HepG2 (cell line): ENCODE results near the gene SFMBT1. TPM values are rescaled to one million over a fixed set of nuclear protein-coding genes. Genes with fewer than 3 reads are reported as not detected.

Experiments
- ARNT ChIP-seq: fragments of 450-650 bp; IDR thresholded peaks from 2 replicates; pipeline ENCODE4 v1.6.1; 2017
- CCDC6 ChIP-seq: sonication (generic); formaldehyde crosslinking; IDR thresholded peaks from 2 replicates; pipeline ENCODE4 v1.8.1; 2022; ENCODE audit warnings: mild to moderate bottlenecking, missing genetic modification reagents, moderate library complexity
- POLR2G ChIP-seq: fragments of 200-400 bp; formaldehyde crosslinking; IDR thresholded peaks from 2 replicates; pipeline ENCODE4 v1.6.1; 2018; ENCODE audit warnings: mild to moderate bottlenecking, low read depth, low read length, moderate library complexity
- SAP130 ChIP-seq: IDR thresholded peaks from 2 replicates; pipeline ENCODE4 v1.6.1; 2016; ENCODE audit warnings: low read depth
- TBP ChIP-seq: sonication (generic); formaldehyde crosslinking; IDR thresholded peaks from 2 replicates; pipeline ENCODE4 v1.5.0; 2020; ENCODE audit warnings: missing genetic modification reagents
- THYN1 ChIP-seq: sonication (generic); formaldehyde crosslinking; IDR thresholded peaks from 2 replicates; pipeline ENCODE4 v1.8.1; 2023; ENCODE audit warnings: low read depth, mild to moderate bottlenecking, moderate library complexity, missing genetic modification reagents, borderline replicate concordance
- ZFP41 ChIP-seq: sonication (generic); formaldehyde crosslinking; IDR thresholded peaks from 2 replicates; pipeline ENCODE4 v1.4.0; 2020; ENCODE audit warnings: mild to moderate bottlenecking, missing genetic modification reagents, borderline replicate concordance
- ZFX ChIP-seq: sonication (generic); formaldehyde crosslinking; IDR thresholded peaks from 2 replicates; pipeline ENCODE4 v1.4.0; 2020; ENCODE audit warnings: mild to moderate bottlenecking, low read depth, missing genetic modification reagents, moderate library complexity
- ZFYVE20 ChIP-seq: sonication (generic); formaldehyde crosslinking; IDR thresholded peaks from 2 replicates; pipeline ENCODE4 v1.8.0; 2023; ENCODE audit warnings: low read depth, mild to moderate bottlenecking, moderate library complexity, missing genetic modification reagents, borderline replicate concordance
- ZNF17 ChIP-seq: sonication (generic); formaldehyde crosslinking; IDR thresholded peaks from 2 replicates; pipeline ENCODE4 v1.5.0; 2020; ENCODE audit warnings: mild to moderate bottlenecking, missing genetic modification reagents
- ZNF468 ChIP-seq: sonication (generic); formaldehyde crosslinking; IDR thresholded peaks from 2 replicates; pipeline ENCODE4 v1.8.0; 2022; ENCODE audit warnings: mild to moderate bottlenecking, moderate library complexity, missing genetic modification reagents
- polyA plus RNA-seq, 8 experiments: library from polyadenylated mRNA; depleted of rRNA in 3 of 8; stranded (reverse) in 7 of 8; unstranded in 1 of 8; fragments of >200 nt; fragmentation: Illumina TruSeq in 4 of 8; extraction: Trizol in 4 of 8; gene quantifications; 2 replicates each; pipeline versions ENCODE4 v1.2.1 to v1.2.3, GENCODE V29; 2011 to 2016; ENCODE audit warnings: low read depth in 4 of 8, missing spikeins in 1 of 8, mixed read lengths in 1 of 8; ENCODE audit not compliant: insufficient read depth in 1 of 8
- total RNA-seq, 5 experiments: library from RNA; depleted of rRNA; stranded (reverse); fragments of >200 nt; fragmentation: Illumina TruSeq; extraction: Trizol; gene quantifications; 2 replicates each; pipeline ENCODE4 v1.2.3, GENCODE V29; 2016; ENCODE audit warnings: low read depth in 1 of 5
- TF ChIP-seq, protein P1 (sequence below): sonication (generic); formaldehyde crosslinking; IDR thresholded peaks from 2 replicates; pipeline ENCODE4 v1.4.0; 2020; ENCODE audit warnings: mild to moderate bottlenecking, missing genetic modification reagents
- TF ChIP-seq, protein P2 (sequence below): IDR thresholded peaks from 2 replicates; pipeline ENCODE4 v1.6.1; 2016; ENCODE audit warnings: low read depth, control low read depth
- TF ChIP-seq, protein P3 (sequence below): sonication (generic); formaldehyde crosslinking; IDR thresholded peaks from 2 replicates; pipeline ENCODE4 v1.8.1; 2022; ENCODE audit warnings: mild to moderate bottlenecking, missing genetic modification reagents
- TF ChIP-seq, protein P4 (sequence below): sonication (generic); formaldehyde crosslinking; IDR thresholded peaks from 2 replicates; pipeline ENCODE4 v1.5.1; 2020; ENCODE audit warnings: mild to moderate bottlenecking, moderate library complexity, missing genetic modification reagents
- TF ChIP-seq, protein P5 (sequence below): IDR thresholded peaks from 2 replicates; pipeline ENCODE4 v1.6.1; 2016; ENCODE audit warnings: control low read depth
- TF ChIP-seq, protein P6 (sequence below): IDR thresholded peaks from 2 replicates; pipeline ENCODE4 v1.6.1; 2012; ENCODE audit warnings: low read length, improper control_type of control experiment

SFMBT1 gene
- total and polyA plus RNA-seq, 2 of the 13 experiments (the other 11 are each of a cell fraction or from before 2014, with no cell fraction given) = 3.8 to 12.8 TPM

DNA sequence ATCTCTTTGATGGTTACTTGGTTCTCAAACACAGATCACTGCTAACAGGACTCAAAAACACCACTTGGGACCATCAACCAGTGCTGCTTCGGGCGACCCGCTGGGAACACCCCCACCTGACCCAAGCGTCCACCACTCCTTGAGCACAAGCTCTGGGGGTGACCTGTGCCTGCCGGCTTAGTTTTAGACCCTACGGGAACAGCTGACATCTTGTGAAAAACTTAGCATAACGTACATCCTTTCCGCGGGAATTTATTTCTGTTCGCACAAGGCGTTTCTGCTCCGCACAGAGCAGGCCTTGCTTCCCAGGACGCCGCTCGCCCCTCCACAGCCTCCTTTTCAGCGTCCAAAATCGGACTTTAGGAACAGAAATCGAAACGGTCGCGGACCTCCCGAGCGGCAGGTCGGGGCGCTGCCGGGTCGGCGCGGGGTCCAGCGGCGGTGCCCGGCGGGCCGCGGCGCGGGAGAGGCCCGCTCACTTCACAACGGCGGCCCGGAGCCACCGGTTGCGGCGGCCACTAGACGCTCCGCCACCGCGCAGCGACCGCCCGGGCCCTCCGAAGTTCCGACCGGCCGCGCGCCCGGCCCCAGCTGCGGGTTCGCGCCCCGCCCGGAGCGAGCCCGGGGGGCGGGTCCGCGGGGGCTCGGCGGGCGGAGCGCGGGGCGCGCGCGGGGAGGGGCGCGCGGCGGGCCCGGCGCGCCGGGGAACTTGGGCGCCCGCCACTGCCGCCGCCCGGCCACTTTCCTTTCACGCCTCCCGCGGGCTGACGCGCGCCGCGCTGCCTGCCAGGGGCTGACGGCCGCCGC lies 959 bp downstream of the SFMBT1 start (continued):
- TF ChIP-seq, protein P1, sequence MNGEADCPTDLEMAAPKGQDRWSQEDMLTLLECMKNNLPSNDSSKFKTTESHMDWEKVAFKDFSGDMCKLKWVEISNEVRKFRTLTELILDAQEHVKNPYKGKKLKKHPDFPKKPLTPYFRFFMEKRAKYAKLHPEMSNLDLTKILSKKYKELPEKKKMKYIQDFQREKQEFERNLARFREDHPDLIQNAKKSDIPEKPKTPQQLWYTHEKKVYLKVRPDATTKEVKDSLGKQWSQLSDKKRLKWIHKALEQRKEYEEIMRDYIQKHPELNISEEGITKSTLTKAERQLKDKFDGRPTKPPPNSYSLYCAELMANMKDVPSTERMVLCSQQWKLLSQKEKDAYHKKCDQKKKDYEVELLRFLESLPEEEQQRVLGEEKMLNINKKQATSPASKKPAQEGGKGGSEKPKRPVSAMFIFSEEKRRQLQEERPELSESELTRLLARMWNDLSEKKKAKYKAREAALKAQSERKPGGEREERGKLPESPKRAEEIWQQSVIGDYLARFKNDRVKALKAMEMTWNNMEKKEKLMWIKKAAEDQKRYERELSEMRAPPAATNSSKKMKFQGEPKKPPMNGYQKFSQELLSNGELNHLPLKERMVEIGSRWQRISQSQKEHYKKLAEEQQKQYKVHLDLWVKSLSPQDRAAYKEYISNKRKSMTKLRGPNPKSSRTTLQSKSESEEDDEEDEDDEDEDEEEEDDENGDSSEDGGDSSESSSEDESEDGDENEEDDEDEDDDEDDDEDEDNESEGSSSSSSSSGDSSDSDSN (CRISPR knock-in tag) = no peak
- TF ChIP-seq ZFP41 (CRISPR knock-in tag) = no peak
- TF ChIP-seq CCDC6 (CRISPR knock-in tag) = 0 out of 2 replicates have a peak, but pooled peaks have one; percentile 21
- TF ChIP-seq, protein P2, sequence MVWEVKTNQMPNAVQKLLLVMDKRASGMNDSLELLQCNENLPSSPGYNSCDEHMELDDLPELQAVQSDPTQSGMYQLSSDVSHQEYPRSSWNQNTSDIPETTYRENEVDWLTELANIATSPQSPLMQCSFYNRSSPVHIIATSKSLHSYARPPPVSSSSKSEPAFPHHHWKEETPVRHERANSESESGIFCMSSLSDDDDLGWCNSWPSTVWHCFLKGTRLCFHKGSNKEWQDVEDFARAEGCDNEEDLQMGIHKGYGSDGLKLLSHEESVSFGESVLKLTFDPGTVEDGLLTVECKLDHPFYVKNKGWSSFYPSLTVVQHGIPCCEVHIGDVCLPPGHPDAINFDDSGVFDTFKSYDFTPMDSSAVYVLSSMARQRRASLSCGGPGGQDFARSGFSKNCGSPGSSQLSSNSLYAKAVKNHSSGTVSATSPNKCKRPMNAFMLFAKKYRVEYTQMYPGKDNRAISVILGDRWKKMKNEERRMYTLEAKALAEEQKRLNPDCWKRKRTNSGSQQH (CRISPR knock-in tag) = no peak
- TF ChIP-seq ZNF17 (CRISPR knock-in tag) = no peak
- no peak for TF ChIP-seq ZFYVE20 (CRISPR knock-in tag)
- TF ChIP-seq, protein P3, sequence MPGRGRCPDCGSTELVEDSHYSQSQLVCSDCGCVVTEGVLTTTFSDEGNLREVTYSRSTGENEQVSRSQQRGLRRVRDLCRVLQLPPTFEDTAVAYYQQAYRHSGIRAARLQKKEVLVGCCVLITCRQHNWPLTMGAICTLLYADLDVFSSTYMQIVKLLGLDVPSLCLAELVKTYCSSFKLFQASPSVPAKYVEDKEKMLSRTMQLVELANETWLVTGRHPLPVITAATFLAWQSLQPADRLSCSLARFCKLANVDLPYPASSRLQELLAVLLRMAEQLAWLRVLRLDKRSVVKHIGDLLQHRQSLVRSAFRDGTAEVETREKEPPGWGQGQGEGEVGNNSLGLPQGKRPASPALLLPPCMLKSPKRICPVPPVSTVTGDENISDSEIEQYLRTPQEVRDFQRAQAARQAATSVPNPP = no peak
- TF ChIP-seq TBP (CRISPR knock-in tag) = no peak
- TF ChIP-seq, protein P4, sequence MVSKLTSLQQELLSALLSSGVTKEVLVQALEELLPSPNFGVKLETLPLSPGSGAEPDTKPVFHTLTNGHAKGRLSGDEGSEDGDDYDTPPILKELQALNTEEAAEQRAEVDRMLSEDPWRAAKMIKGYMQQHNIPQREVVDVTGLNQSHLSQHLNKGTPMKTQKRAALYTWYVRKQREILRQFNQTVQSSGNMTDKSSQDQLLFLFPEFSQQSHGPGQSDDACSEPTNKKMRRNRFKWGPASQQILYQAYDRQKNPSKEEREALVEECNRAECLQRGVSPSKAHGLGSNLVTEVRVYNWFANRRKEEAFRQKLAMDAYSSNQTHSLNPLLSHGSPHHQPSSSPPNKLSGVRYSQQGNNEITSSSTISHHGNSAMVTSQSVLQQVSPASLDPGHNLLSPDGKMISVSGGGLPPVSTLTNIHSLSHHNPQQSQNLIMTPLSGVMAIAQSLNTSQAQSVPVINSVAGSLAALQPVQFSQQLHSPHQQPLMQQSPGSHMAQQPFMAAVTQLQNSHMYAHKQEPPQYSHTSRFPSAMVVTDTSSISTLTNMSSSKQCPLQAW = no peak
- peak; percentile 73 for TF ChIP-seq ZFX
- TF ChIP-seq ZNF468 = no peak
- no peak for TF ChIP-seq POLR2G
- TF ChIP-seq, protein P5, sequence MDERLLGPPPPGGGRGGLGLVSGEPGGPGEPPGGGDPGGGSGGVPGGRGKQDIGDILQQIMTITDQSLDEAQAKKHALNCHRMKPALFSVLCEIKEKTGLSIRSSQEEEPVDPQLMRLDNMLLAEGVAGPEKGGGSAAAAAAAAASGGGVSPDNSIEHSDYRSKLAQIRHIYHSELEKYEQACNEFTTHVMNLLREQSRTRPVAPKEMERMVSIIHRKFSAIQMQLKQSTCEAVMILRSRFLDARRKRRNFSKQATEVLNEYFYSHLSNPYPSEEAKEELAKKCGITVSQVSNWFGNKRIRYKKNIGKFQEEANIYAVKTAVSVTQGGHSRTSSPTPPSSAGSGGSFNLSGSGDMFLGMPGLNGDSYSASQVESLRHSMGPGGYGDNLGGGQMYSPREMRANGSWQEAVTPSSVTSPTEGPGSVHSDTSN = no peak
- no peak for TF ChIP-seq THYN1 (CRISPR knock-in tag)
- peak; percentile 31; the same call in 1 of the 2 replicates for TF ChIP-seq SAP130
- no peak for TF ChIP-seq ARNT
- TF ChIP-seq, protein P6, sequence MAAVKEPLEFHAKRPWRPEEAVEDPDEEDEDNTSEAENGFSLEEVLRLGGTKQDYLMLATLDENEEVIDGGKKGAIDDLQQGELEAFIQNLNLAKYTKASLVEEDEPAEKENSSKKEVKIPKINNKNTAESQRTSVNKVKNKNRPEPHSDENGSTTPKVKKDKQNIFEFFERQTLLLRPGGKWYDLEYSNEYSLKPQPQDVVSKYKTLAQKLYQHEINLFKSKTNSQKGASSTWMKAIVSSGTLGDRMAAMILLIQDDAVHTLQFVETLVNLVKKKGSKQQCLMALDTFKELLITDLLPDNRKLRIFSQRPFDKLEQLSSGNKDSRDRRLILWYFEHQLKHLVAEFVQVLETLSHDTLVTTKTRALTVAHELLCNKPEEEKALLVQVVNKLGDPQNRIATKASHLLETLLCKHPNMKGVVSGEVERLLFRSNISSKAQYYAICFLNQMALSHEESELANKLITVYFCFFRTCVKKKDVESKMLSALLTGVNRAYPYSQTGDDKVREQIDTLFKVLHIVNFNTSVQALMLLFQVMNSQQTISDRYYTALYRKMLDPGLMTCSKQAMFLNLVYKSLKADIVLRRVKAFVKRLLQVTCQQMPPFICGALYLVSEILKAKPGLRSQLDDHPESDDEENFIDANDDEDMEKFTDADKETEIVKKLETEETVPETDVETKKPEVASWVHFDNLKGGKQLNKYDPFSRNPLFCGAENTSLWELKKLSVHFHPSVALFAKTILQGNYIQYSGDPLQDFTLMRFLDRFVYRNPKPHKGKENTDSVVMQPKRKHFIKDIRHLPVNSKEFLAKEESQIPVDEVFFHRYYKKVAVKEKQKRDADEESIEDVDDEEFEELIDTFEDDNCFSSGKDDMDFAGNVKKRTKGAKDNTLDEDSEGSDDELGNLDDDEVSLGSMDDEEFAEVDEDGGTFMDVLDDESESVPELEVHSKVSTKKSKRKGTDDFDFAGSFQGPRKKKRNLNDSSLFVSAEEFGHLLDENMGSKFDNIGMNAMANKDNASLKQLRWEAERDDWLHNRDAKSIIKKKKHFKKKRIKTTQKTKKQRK = no peak
